SK-N-SH (cell line): ENCODE data around the gene TMEM196. TPM values are rescaled to one million over a fixed set of nuclear protein-coding genes. Genes with fewer than 3 reads are reported as not detected.

Experiments used
- CTCF ChIA-PET: fragments of 300-600, 350-600 bp; formaldehyde crosslinking; extraction: SDS; loops from one replicate; lab custom pipeline; 2021; lab: Yijun Ruan, JAX
- POLR2A ChIA-PET: fragments of 350-600 bp; sonication (Branson Sonifier 250); formaldehyde crosslinking; extraction: SDS; loops from one replicate; lab custom pipeline; 2020; ENCODE audit warnings: antibody characterized with exemption, inconsistent platforms; lab: Yijun Ruan, JAX
- DNase-seq: peaks from one replicate; pipeline ENCODE4 v3.0.0; 2012
- H2AFZ ChIP-seq: fragments of 200-600 bp; sonication (generic); 2 replicates; pipeline ENCODE4 v1.8.1; 2016; ENCODE audit warnings: antibody characterized with exemption, mild to moderate bottlenecking, low read depth
- H3F3A ChIP-seq: fragments of 200-600 bp; sonication (generic); replicated peaks from 2 replicates; pipeline ENCODE3; 2016; ENCODE audit warnings: antibody characterized with exemption, mild to moderate bottlenecking; ENCODE audit not compliant: insufficient read depth
- H3K27ac ChIP-seq, 2 experiments: fragments of 200-500 bp in 1 of 2; fragments of 200-600 bp in 1 of 2; sonication (Bioruptor generic) in 1 of 2; sonication (generic), shearing (Covaris generic) in 1 of 2; 2 replicates each; pipeline versions ENCODE4 v1.5.1 to v1.6.1; 2014 to 2016; ENCODE audit warnings: low read depth in 2 of 2, inconsistent platforms in 1 of 2, low read length in 1 of 2, mild to moderate bottlenecking in 1 of 2, mixed read lengths in 1 of 2
- H3K27me3 ChIP-seq: fragments of 200-600 bp; sonication (generic), shearing (Covaris generic); 2 replicates; pipeline ENCODE4 v1.6.1; 2016; ENCODE audit warnings: mixed run types; ENCODE audit not compliant: insufficient read depth
- H3K36me3 ChIP-seq, 2 experiments: fragments of 200-500 bp in 1 of 2; fragments of 200-600 bp in 1 of 2; sonication (Bioruptor generic) in 1 of 2; sonication (generic) in 1 of 2; replicated peaks in 1 of 2; 2 replicates each; pipeline versions ENCODE3 to v1.5.1; 2014 to 2016; ENCODE audit warnings: low read length in 1 of 2, mild to moderate bottlenecking in 1 of 2; ENCODE audit not compliant: insufficient read depth in 2 of 2, control insufficient read depth in 1 of 2
- H3K4me1 ChIP-seq, 2 experiments: fragments of 200-500 bp in 1 of 2; fragments of 200-600 bp in 1 of 2; sonication (Bioruptor generic) in 1 of 2; sonication (generic), shearing (Covaris generic) in 1 of 2; 2 replicates each; pipeline versions ENCODE4 v1.5.1 to v1.6.1; 2014 to 2016; ENCODE audit warnings: low read depth in 1 of 2, low read length in 1 of 2, mixed run types in 1 of 2; ENCODE audit not compliant: insufficient read depth in 2 of 2, control insufficient read depth in 1 of 2
- H3K4me2 ChIP-seq: fragments of 200-600 bp; sonication (generic), shearing (Covaris generic); 2 replicates; pipeline ENCODE4 v1.6.1; 2017; ENCODE audit warnings: mixed run types
- H3K4me3 ChIP-seq, 2 experiments: fragments of 200-500 bp in 1 of 2; fragments of 200-600 bp in 1 of 2; sonication (Bioruptor generic) in 1 of 2; sonication (generic), shearing (Covaris generic) in 1 of 2; 2 replicates each; pipeline versions ENCODE4 v1.5.1 to v1.8.1; 2014 to 2016; ENCODE audit warnings: low read depth in 2 of 2, inconsistent platforms in 1 of 2, low read length in 1 of 2, mild to moderate bottlenecking in 1 of 2, mixed read lengths in 1 of 2, moderate library complexity in 1 of 2
- H3K79me2 ChIP-seq: fragments of 200-600 bp; sonication (generic); 2 replicates; pipeline ENCODE4 v1.8.1; 2017; ENCODE audit warnings: mild to moderate bottlenecking; ENCODE audit not compliant: insufficient read depth
- H3K9ac ChIP-seq: fragments of 200-600 bp; sonication (generic); 2 replicates; pipeline ENCODE4 v1.6.1; 2017; ENCODE audit warnings: mixed run types
- H3K9me2 ChIP-seq: fragments of 200-600 bp; sonication (generic); 2 replicates; pipeline ENCODE4 v1.6.1; 2017; ENCODE audit warnings: mixed run types
- H3K9me3 ChIP-seq: fragments of 200-600 bp; sonication (generic); 2 replicates; pipeline ENCODE4 v1.6.1; 2017; ENCODE audit warnings: mixed run types, mild to moderate bottlenecking, moderate library complexity
- H4K20me1 ChIP-seq: fragments of 200-600 bp; sonication (generic); 2 replicates; pipeline ENCODE4 v1.6.1; 2017; ENCODE audit warnings: mild to moderate bottlenecking, mixed run types; ENCODE audit not compliant: insufficient read depth
- ELF1 ChIP-seq: IDR thresholded peaks from 2 replicates; pipeline ENCODE4 v1.4.0; 2012
- MEF2A ChIP-seq: IDR thresholded peaks from 2 replicates; pipeline ENCODE4 v1.4.0; 2012; ENCODE audit warnings: low read depth, borderline replicate concordance
- NFIC ChIP-seq: IDR thresholded peaks from 2 replicates; pipeline ENCODE4 v1.4.0; 2012; ENCODE audit warnings: borderline replicate concordance
- RCOR1 ChIP-seq: fragments of 150-350 bp; IDR thresholded peaks from 2 replicates; pipeline ENCODE4 v1.6.1; 2017; ENCODE audit warnings: antibody characterized with exemption, low read length
- TAF1 ChIP-seq: IDR thresholded peaks from 2 replicates; pipeline ENCODE4 v1.6.1; 2012; ENCODE audit warnings: low read depth, mild to moderate bottlenecking, low read length, moderate library complexity, borderline replicate concordance
- TCF12 ChIP-seq: IDR thresholded peaks from 2 replicates; pipeline ENCODE4 v1.4.0; 2012
- WGBS: methylation state at CpG from one replicate; pipeline ENCODE4 v1.1.6; 2017; ENCODE audit warnings: low lambda C conversion rate; 5-methylcytosine and 5-hydroxymethylcytosine counted together
- polyA plus RNA-seq, 3 experiments: library from polyadenylated mRNA; depleted of rRNA; stranded (reverse); fragments of >200 nt; gene quantifications; 2 replicates each; pipeline ENCODE4 v1.2.3, GENCODE V29; 2012
- TF ChIP-seq, protein P1 (sequence below): IDR thresholded peaks from 2 replicates; pipeline ENCODE4 v1.4.0; 2012; ENCODE audit warnings: low read depth, borderline replicate concordance
- TF ChIP-seq, protein P2 (sequence below): IDR thresholded peaks from 2 replicates; pipeline ENCODE4 v1.6.1; 2012; ENCODE audit warnings: mild to moderate bottlenecking, low read depth, low read length, moderate library complexity
- TF ChIP-seq, protein P3 (sequence below): fragments of 150-350 bp; IDR thresholded peaks from 2 replicates; pipeline ENCODE4 v1.6.1; 2017; ENCODE audit warnings: antibody characterized with exemption, low read length, low read depth, borderline replicate concordance
- TF ChIP-seq, protein P4 (sequence below): fragments of 150-350 bp; IDR thresholded peaks from 2 replicates; pipeline ENCODE4 v1.6.1; 2016; ENCODE audit warnings: mild to moderate bottlenecking, low read depth, low read length
- TF ChIP-seq, protein P5 (sequence below): IDR thresholded peaks from 2 replicates; pipeline ENCODE4 v1.4.0; 2012; ENCODE audit warnings: low read depth

TMEM196 gene
- not detected in 2 replicates for polyA plus RNA-seq (2012; rRNA removed)
- polyA plus RNA-seq (2012; cell fraction: cytosol; rRNA removed): not detected in 2 replicates
- not detected in 2 replicates for polyA plus RNA-seq (2012; cell fraction: nucleus; rRNA removed)

DNA sequence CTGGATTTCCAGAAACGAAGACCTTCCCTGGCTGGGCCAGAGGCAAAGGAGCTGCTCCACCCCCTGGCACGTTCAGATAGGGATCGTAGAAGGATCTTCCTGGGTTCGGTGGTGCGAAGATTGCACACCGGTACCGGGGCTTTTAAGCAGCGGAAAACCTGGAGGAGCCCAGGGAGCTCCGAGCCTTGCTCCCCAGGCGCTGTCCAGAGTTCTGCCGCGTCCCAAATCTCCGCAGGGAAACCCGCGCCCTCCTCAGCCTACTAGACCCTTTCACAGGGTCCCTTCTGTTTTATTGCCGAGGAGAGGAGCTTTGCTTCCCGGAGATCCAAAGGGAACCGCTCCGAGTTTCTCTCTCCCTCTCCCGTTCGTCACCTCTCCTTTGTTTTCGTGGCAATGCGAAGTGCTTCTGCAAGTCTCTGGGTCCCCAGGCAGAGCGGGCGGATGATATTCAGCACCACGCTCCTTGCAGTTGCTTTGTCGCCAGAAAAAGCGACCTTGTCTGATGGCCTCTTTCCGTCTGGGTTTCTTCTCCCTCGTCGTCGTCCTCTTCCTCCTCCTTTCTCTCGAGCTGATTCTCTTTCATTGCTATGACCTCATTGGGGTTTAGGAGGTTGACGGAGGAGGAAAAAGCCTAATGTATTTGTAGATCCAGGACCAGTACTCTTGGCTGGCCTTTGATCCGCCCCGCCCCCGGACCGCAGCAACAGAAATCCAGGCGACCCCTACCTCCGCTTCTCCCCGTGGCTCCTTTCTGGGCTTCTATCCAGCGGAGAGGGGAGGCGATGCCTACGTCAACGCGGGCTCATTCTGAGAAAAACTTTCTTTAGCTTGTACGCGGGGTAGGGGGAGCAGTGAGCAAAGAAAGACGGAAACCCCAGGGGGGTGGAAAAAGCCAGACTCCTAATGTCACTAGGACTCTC is at the start of gene TMEM196:
TSS of gene TMEM196 (minus strand) at position 777 of the 920 bp plus-strand sequence. CDS start 921 bp downstream, outside the sequence.
- Histone ChIP-seq H3K9ac (no peak within 1 kb of the TSS), H3K27ac (no peak within 1 kb of the TSS), H3F3A (no peaks in the 10 kb centered on the region), H3K4me1 (no peaks in the 10 kb centered on the region; a peak in 1 of 4 replicates), H3K36me3 (no peaks in the 10 kb centered on the region), H3K9me3 (no peaks in the 10 kb centered on the region), H3K27me3 (peaks cover 16% of the 10 kb centered on the region; the same call in 1 of the 2 replicates), H4K20me1 (no peaks in the 10 kb centered on the region), H3K79me2 (no peaks in the 10 kb centered on the region), H3K4me3 (no peak within 1 kb of the TSS; a peak in 1 of 4 replicates), H3K9me2 (no peaks in the 10 kb centered on the region), H2AFZ (no peak within 1 kb of the TSS), H3K4me2 (no peak within 1 kb of the TSS; the same call in 1 of the 2 replicates)
- 8% methylated on average over 41 of the region's 49 CpGs for WGBS
- TF ChIP-seq, protein P1, sequence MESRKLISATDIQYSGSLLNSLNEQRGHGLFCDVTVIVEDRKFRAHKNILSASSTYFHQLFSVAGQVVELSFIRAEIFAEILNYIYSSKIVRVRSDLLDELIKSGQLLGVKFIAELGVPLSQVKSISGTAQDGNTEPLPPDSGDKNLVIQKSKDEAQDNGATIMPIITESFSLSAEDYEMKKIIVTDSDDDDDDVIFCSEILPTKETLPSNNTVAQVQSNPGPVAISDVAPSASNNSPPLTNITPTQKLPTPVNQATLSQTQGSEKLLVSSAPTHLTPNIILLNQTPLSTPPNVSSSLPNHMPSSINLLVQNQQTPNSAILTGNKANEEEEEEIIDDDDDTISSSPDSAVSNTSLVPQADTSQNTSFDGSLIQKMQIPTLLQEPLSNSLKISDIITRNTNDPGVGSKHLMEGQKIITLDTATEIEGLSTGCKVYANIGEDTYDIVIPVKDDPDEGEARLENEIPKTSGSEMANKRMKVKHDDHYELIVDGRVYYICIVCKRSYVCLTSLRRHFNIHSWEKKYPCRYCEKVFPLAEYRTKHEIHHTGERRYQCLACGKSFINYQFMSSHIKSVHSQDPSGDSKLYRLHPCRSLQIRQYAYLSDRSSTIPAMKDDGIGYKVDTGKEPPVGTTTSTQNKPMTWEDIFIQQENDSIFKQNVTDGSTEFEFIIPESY: no peak
- TF ChIP-seq, protein P2, sequence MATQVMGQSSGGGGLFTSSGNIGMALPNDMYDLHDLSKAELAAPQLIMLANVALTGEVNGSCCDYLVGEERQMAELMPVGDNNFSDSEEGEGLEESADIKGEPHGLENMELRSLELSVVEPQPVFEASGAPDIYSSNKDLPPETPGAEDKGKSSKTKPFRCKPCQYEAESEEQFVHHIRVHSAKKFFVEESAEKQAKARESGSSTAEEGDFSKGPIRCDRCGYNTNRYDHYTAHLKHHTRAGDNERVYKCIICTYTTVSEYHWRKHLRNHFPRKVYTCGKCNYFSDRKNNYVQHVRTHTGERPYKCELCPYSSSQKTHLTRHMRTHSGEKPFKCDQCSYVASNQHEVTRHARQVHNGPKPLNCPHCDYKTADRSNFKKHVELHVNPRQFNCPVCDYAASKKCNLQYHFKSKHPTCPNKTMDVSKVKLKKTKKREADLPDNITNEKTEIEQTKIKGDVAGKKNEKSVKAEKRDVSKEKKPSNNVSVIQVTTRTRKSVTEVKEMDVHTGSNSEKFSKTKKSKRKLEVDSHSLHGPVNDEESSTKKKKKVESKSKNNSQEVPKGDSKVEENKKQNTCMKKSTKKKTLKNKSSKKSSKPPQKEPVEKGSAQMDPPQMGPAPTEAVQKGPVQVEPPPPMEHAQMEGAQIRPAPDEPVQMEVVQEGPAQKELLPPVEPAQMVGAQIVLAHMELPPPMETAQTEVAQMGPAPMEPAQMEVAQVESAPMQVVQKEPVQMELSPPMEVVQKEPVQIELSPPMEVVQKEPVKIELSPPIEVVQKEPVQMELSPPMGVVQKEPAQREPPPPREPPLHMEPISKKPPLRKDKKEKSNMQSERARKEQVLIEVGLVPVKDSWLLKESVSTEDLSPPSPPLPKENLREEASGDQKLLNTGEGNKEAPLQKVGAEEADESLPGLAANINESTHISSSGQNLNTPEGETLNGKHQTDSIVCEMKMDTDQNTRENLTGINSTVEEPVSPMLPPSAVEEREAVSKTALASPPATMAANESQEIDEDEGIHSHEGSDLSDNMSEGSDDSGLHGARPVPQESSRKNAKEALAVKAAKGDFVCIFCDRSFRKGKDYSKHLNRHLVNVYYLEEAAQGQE: peak; percentile 94
- ChIA-PET POLR2A (no interaction called here), CTCF (interaction anchor here (0.6 to 1.8 kb wide), 10 partner anchors 12 to 827 kb away, joined by 3 to 14 read pairs (median 3); no protein-coding TSS in a partner anchor)
- DNase-seq: peak; percentile 17

DNA sequence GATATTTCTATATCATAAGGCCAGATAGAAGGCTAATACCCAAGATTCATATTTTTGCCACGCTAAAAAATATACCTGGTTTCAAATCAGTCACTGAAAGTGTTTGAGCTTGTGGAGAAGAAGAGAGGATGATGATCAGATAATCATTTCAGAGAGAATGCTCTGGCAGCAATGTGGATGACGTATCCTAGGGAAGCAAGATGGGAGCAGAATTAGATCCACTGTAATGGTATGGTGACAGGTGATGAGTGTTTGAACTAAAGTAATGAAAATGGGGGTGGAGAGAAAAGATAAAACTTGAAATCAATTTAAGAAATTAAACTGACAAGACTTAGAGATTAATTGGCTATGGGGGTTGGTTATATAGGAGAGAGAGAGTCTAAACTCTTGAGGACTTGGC is 42.7 kb upstream of the TMEM196 start:
- POLR2A ChIA-PET: no interaction called here
- no peak for DNase-seq
- TF ChIP-seq MEF2A: no peak
- no peak for TF ChIP-seq ELF1
- TF ChIP-seq, protein P3, sequence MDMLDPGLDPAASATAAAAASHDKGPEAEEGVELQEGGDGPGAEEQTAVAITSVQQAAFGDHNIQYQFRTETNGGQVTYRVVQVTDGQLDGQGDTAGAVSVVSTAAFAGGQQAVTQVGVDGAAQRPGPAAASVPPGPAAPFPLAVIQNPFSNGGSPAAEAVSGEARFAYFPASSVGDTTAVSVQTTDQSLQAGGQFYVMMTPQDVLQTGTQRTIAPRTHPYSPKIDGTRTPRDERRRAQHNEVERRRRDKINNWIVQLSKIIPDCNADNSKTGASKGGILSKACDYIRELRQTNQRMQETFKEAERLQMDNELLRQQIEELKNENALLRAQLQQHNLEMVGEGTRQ: no peak
- TF ChIP-seq, protein P4, sequence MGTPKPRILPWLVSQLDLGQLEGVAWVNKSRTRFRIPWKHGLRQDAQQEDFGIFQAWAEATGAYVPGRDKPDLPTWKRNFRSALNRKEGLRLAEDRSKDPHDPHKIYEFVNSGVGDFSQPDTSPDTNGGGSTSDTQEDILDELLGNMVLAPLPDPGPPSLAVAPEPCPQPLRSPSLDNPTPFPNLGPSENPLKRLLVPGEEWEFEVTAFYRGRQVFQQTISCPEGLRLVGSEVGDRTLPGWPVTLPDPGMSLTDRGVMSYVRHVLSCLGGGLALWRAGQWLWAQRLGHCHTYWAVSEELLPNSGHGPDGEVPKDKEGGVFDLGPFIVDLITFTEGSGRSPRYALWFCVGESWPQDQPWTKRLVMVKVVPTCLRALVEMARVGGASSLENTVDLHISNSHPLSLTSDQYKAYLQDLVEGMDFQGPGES: no peak
- no peak for TF ChIP-seq RCOR1
- no peak for TF ChIP-seq NFIC
- TF ChIP-seq, protein P5, sequence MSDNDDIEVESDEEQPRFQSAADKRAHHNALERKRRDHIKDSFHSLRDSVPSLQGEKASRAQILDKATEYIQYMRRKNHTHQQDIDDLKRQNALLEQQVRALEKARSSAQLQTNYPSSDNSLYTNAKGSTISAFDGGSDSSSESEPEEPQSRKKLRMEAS: no peak
- TF ChIP-seq TAF1: no peak
- TF ChIP-seq TCF12: no peak
- TF ChIP-seq, all 33 proteins: peak for 0
- no peaks in the 10 kb centered on the region for H3K9me3 ChIP-seq
- no peak overlapping the region for H3K4me3 ChIP-seq
- no peaks in the 10 kb centered on the region for H4K20me1 ChIP-seq
- no peaks in the 10 kb centered on the region for H3K27me3 ChIP-seq
- no peaks in the 10 kb centered on the region for H3K36me3 ChIP-seq
- H3K9ac ChIP-seq: no peak overlapping the region
- CTCF ChIA-PET: interaction anchor here (0.6 kb wide), 1 partner anchor 101 kb away, joined by 3 read pairs; no protein-coding TSS in a partner anchor
- no peaks in the 10 kb centered on the region for H3K9me2 ChIP-seq
- no peaks in the 10 kb centered on the region for H3F3A ChIP-seq
- no peak overlapping the region for H3K27ac ChIP-seq
- no peaks in the 10 kb centered on the region for H3K4me1 ChIP-seq
- no peak overlapping the region for H3K4me2 ChIP-seq
- H2AFZ ChIP-seq: no peak overlapping the region
- WGBS: 4% methylated on average over 2 of the region's 2 CpGs
- H3K79me2 ChIP-seq: no peaks in the 10 kb centered on the region
